ENCODE data around the gene TCF25.

- TF ChIP-seq CTCF (IDR thresholded peaks at IDR 0.05 in 2 of 3, conservative IDR thresholded peaks at IDR 0.05 in 1 of 3; ENCODE audit: borderline replicate concordance in 1 of 3, insufficient read depth in 1 of 3, low read depth in 2 of 3, low read length in 2 of 3) (no peak), EZH2 (IDR thresholded peaks at IDR 0.05) (no peak)
These were observed 76.4 kb downstream of the TCF25 start for GRCh38 chr16:89949756-89950155.

Measured in HCT116 (cell line).